MM.1S (cell line): ENCODE measurements around the gene DDX55.

Experiments used
- EZH2 ChIP-seq: fragments of 300-600 bp; sonication (generic); optimal IDR thresholded peaks from 2 replicates; pipeline ENCODE3; 2017; ENCODE audit warnings: low read depth, mild to moderate bottlenecking, antibody characterized with exemption, low read length, mixed read lengths
- EZH2phosphoT487 ChIP-seq: fragments of 300-600 bp; sonication (generic); IDR thresholded peaks from 2 replicates; pipeline ENCODE4 v1.6.1; 2018; ENCODE audit warnings: antibody characterized with exemption, low read length
- TF ChIP-seq, protein P1 (sequence below): fragments of 300-600 bp; sonication (generic); IDR thresholded peaks from 2 replicates; pipeline ENCODE4 v1.5.1; 2016; ENCODE audit warnings: antibody characterized with exemption, low read length, mixed read lengths

DNA sequence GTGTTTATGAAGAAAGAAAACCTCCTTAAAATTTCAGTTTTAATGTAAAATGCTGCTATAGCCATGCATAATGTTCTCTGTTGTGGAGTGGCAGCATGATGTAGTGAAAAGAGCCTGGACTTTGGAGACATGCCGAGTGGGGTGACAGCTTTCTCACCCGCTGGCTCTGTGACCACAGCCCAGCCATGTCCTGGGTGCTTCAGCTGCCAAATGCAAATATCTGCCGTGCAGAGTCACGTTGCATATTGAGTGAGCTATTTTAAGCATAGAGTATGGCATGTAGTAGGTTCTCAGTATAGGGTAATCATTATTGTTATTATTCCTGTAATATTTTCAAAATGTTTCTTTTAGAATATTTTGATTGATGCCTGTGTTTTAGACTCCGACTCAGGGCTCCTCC is 53.5 kb downstream of the DDX55 start:
- no peak for TF ChIP-seq EZH2
- TF ChIP-seq EZH2phosphoT487 = no peak
- TF ChIP-seq, protein P1, sequence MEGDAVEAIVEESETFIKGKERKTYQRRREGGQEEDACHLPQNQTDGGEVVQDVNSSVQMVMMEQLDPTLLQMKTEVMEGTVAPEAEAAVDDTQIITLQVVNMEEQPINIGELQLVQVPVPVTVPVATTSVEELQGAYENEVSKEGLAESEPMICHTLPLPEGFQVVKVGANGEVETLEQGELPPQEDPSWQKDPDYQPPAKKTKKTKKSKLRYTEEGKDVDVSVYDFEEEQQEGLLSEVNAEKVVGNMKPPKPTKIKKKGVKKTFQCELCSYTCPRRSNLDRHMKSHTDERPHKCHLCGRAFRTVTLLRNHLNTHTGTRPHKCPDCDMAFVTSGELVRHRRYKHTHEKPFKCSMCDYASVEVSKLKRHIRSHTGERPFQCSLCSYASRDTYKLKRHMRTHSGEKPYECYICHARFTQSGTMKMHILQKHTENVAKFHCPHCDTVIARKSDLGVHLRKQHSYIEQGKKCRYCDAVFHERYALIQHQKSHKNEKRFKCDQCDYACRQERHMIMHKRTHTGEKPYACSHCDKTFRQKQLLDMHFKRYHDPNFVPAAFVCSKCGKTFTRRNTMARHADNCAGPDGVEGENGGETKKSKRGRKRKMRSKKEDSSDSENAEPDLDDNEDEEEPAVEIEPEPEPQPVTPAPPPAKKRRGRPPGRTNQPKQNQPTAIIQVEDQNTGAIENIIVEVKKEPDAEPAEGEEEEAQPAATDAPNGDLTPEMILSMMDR = no peak
